Prostate gland (tissue), 2 donors: ENCODE results near the gene DHX9.

ENCODE experiments used
- CTCF ChIP-seq, 4 experiments: fragments of 200-600 bp in 2 of 4; fragments of 450-650 bp in 2 of 4; sonication (generic) in 2 of 4; IDR thresholded peaks; 1 replicate in 3 of 4; 2 replicates in 1 of 4; pipeline ENCODE4 v1.5.1; 2016 to 2019; ENCODE audit warnings: antibody characterized with exemption in 4 of 4, mild to moderate bottlenecking in 2 of 4, moderate library complexity in 2 of 4
- POLR2A ChIP-seq: fragments of 450-650 bp; IDR thresholded peaks from one replicate; pipeline ENCODE4 v1.6.1; 2016; ENCODE audit warnings: antibody characterized with exemption, mild to moderate bottlenecking

GRCh38 chr1:182794676-182795201 is 44.4 kb upstream of the DHX9 start:
- TF ChIP-seq CTCF (IDR thresholded peaks at IDR 0.05) (no peak), POLR2A (no peak)
